HG03521 (cell line): Measurements from ENCODE around the gene PADI6.

ENCODE experiments used
- ATAC-seq: cut with Tn5 transposase; IDR thresholded peaks from one replicate; pipeline ENCODE4 v1.9.1; 2021; ENCODE audit warnings: mild to moderate bottlenecking, moderate library complexity; ENCODE audit not compliant: unreplicated experiment

Gene PADI6

GRCh38 chr1:17433261-17433660 lies 61.3 kb downstream of the PADI6 start:
- no peak for ATAC-seq

GRCh38 chr1:17434016-17434415 lies 62.0 kb downstream of the PADI6 start:
- no peak for ATAC-seq

- ATAC-seq: no peak
Observed at GRCh38 chr1:17434601-17435000, 62.6 kb downstream of the PADI6 start.

- no peak for ATAC-seq
Observed at GRCh38 chr1:17436380-17437174, 64.6 kb downstream of the PADI6 start.

GRCh38 chr1:17437260-17437579 lies 65.2 kb downstream of the PADI6 start:
- ATAC-seq: no peak

- peak; percentile 34 for ATAC-seq
Observed at GRCh38 chr1:17437580-17438317, 65.8 kb downstream of the PADI6 start.

- peak; percentile 36 for ATAC-seq
Observed at GRCh38 chr1:17438318-17439249, 66.6 kb downstream of the PADI6 start.

- peak; percentile 50 for ATAC-seq
Observed at GRCh38 chr1:17439250-17440073, 67.5 kb downstream of the PADI6 start, which contains the start of gene RCC2. TSS of gene RCC2 (minus strand) at chr1:17439677. CDS start at chr1:17438514, 1,163 bp downstream.

GRCh38 chr1:17440074-17440826 lies 68.3 kb downstream of the PADI6 start:
- no peak for ATAC-seq

GRCh38 chr1:17440827-17441168 lies 68.8 kb downstream of the PADI6 start:
- no peak for ATAC-seq

- no peak for ATAC-seq
Observed at GRCh38 chr1:17441265-17441992, 69.4 kb downstream of the PADI6 start.

- no peak for ATAC-seq
Observed at GRCh38 chr1:17441993-17442357, 70.0 kb downstream of the PADI6 start.

- no peak for ATAC-seq
Observed at GRCh38 chr1:17442841-17443240, 70.8 kb downstream of the PADI6 start.

- no peak for ATAC-seq
Observed at GRCh38 chr1:17447501-17447992, 75.6 kb downstream of the PADI6 start.
